ENCODE data around the gene ZNF283. TPM values are rescaled to one million over a fixed set of nuclear protein-coding genes. Genes with fewer than 3 reads are reported as not detected.
A peak's percentile ranks its signal among the peaks of the same experiment; 100 is the strongest.

ZNF283 gene
- total and polyA plus RNA-seq, 9 of the 15 experiments (the other 6 are each of a cell fraction or from before 2014, with no cell fraction given): 6.0 to 19.5 (median 9.8) TPM

- TF ChIP-seq UBTF (IDR thresholded peaks at IDR 0.05; ENCODE audit: borderline replicate concordance in 1 of 2, low read depth in 2 of 2, low read length in 2 of 2) (0 out of 4 replicates have a peak, but pooled peaks of 1 of the 2 experiments have one; percentile 21), ZNF740 (CRISPR knock-in tag; IDR thresholded peaks at IDR 0.05) (0 out of 2 replicates have a peak, but pooled peaks have one; percentile 19), ZNF740 (tag; IDR thresholded peaks at IDR 0.05) (no peak), MAFG (tag; conservative IDR thresholded peaks at IDR 0.05) (peak; percentile 51), RNF219 (CRISPR knock-in tag; IDR thresholded peaks at IDR 0.05) (no peak), PHF8 (IDR thresholded peaks at IDR 0.05; ENCODE audit: borderline replicate concordance, low read length) (peak; percentile 1; the same call in 1 of the 2 replicates), NFATC3 (IDR thresholded peaks at IDR 0.05) (no peak), HDAC6 (IDR thresholded peaks at IDR 0.05; ENCODE audit: low read depth, low read length) (no peak), E4F1 (CRISPR knock-in tag; IDR thresholded peaks at IDR 0.05; ENCODE audit: borderline replicate concordance) (no peak), PBX2 (CRISPR knock-in tag; IDR thresholded peaks at IDR 0.05; ENCODE audit: low read depth) (no peak), PBX2 (tag; conservative IDR thresholded peaks at IDR 0.05; ENCODE audit: low read depth) (no peak), SMARCA5 (IDR thresholded peaks at IDR 0.05) (no peak), RB1 (IDR thresholded peaks at IDR 0.05; ENCODE audit: low read depth) (peak; percentile 22; the same call in 1 of the 2 replicates), ZNF512 (tag; IDR thresholded peaks at IDR 0.05) (no peak)
These were observed 42.7 kb upstream of the ZNF283 start (continued) for GRCh38 chr19:43784241-43784980.

Data from K562 (cell line).